Activated CD4-positive, CD25-positive, alpha-beta regulatory T cell treated with anti-CD3 and anti-CD28 coated beads, Interleukin-2, amount 50 U/mL, for 72 hours (primary cell): ENCODE measurements around the gene PCDHGA1.

Experiments used
- DNase-seq: peaks from one replicate; pipeline ENCODE4 v3.0.0; 2021

Gene PCDHGA1

DNA sequence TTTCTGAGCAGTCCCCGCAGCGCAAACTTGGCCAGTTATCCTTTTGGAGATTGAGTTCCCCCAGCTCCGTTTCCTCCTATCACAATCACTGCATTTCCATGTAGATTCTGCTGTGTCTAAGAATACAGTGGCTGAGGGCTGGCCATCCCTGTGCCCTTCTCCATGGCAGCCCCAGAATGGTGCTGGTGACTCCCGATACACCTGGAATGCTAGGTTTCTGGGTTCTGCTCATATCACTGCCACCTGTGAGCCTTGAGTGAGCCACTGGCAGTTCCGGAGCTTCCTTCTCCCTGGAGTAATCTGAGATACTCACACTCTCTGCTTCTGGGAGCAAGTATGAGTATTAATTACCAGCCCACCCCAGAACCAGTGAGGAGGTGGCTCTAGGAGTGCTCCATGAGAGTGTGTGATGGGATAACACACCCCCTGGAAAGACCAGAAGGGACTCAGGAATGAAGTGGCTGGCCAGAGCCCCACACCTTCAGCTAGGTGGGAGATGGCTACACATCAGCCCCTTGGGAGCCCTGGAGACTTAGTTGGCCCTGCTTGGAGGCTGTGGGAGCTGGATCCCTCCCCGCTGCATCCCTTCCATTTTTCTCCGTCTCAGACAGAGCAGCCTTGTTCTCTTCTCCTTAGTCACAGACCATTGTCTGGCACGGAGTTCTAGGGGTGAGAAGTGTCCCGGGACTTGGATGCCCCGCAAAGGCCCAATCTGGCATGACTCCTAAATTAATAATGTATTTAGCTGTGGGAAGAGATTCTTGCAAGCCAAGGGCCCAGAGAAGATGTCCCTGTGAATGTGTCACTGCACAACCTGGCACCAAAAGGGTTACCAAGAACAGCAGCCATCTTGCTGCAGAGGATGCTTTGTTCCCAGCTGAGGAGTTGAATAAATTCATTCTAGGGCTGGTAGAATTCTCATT, 163.4 kb downstream of the PCDHGA1 start:
- DNase-seq, result no peak

DNA sequence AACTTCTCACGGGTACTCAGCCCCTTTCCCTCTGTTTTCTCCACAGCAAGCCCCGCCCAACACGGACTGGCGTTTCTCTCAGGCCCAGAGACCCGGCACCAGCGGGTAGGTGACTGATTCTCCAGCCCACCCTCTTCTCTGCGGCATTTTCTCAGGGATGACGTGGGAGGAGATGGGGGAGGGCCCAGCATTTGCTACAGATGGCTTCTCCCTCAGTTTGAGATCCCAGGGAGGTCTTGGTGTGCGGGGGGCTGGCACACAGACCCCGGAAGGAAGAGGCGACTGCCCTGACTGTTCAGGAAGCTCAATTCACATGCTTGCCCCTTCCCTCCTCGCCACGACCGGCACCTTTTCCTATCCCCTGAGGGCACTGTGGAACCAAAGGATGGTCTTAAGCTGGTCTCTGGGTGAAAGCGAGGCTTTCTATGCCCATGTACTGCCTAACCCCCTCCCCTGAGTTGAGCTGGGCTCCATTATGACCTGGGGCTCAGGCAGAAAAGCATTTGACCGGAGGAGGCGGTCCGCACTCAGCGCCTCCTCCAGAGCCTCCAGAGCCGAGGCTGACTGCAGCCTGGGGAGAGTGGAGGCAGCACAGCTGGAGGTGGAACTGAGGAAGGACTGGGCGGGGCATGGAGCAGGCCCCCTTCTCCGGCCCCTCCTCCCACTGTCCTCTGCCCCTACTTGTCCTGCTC, 164.6 kb downstream of the PCDHGA1 start:
- no peak for DNase-seq

DNA sequence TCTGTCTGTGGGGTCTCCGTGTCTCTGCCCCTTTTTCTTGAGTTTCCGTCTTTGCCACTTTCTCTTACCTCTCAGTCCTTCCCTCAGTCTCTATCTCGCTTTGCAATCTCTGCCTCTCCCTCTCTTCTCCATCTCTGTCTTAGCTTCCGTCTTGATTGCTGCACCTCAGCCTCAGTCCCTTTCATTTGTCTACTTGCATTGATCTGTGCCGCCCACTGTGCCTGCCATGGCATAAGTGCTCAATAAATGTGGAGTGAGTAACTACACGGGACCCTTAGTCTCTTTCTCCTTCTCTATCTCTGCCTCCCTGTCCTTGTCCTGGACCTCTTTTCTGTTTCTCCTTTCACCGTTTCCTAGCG, 165.1 kb downstream of the PCDHGA1 start:
- no peak for DNase-seq

DNA sequence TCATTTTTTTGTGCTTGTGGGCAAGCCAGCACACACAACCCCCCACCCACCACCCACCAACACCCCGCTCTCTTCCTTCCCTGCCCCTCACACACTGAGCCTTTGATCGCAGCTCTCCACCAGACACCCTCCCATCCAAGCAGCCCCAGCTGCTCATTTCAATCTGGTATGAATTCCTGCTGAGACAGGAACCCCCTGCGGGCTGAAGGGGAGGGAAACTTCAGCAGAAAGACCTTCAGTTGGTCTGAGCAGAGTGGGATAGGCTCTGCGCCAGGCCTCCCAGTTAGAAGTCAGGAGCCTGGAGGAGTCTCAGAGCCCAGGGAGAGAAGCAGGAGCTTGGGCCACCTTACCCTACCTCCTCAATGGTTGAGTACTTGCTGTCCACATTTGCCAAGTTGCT, 165.7 kb downstream of the PCDHGA1 start:
- no peak for DNase-seq

DNA sequence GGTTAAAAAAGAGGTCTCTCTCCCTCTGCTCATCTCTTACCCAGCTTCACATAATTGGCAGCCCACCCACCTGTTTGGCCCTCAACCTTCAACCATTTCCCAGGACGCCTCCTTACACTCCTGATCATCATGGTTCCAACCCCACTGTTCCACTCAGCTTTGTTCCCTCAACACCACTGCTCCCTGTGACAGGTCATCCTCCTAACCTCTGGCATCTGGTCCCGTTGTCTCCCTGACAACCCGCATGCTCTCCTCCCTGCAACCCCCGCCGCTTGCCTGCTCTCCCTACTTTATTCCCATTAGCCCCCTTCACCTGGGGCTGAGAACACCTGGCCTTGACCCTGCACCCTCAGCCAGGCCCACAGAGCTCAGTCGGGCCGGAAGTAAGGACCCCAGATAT, 171.4 kb downstream of the PCDHGA1 start:
- DNase-seq, result no peak

DNA sequence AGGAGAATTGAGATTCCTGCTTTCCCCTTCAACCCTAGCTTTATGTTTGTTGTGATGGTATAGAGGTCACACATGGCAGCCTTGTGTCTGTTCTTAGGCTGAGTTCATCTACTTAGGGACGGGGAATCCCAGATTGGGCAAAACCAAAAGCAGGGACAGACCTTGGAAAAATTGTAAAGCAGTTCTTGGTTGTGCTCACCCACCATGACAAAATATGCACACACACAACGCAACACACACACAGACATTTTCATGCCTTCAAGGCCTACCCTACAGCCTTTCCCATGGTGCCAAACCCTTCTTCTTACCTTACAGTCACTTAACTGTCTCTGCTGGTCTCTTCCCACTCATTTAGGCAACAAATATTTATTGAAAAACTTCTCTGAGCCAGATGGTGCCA, 173.4 kb downstream of the PCDHGA1 start:
- no peak for DNase-seq

DNA sequence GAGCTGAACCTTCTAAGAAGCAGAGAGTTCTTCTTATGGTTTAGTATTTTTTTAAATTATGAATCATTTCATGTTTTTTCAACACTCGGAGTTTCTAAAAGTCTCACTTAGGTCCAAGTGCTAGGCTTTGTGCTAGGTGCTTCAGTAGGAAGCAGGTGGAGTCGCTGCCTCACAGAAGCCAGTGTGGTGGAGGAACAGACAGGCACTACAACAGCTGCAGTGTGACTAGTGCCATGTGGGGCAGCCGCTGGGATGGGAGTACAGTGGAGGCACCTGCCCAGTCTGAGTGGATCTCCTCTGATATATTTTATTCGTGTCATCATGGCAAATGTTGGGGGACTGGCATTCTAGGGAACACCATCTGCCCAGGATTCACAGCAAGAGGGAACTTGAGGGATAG, 173.9 kb downstream of the PCDHGA1 start:
- no peak for DNase-seq

DNA sequence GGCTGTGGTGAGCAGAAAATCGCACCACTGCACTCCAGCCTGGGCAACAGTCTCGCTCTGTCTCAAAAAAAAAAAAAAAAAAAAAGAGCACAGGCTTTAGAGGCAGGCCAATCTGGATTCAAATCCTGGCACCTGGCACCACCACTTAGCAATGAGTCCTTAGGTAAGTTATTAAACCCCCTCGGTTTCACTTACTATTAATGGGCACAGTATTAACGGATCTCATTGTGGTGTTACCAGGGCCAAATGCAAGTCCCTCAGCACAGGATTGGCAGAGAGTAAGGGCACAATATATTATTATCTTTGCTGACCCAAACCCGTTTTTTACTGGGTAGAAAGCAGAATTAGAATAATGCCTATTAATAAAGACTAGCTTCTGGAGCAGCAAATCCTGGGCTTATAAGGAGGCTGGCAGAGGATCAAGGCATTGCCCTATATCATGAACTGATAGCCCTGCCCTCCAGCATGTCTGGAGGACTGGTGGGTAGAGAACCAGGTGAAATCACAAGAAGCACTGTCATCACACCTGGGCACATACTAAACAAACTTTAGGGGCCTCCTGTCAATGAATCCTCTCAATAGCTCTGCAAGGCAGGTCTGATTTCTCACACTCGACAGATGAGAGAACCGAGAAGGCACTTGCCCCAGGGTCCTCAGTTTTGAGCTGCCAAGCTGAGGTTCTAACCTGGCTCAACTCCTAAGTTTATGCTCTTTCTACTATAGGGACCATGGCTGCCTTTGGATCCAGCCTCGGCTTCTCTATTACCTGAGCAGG, 176.3 kb downstream of the PCDHGA1 start:
- no peak for DNase-seq

DNA sequence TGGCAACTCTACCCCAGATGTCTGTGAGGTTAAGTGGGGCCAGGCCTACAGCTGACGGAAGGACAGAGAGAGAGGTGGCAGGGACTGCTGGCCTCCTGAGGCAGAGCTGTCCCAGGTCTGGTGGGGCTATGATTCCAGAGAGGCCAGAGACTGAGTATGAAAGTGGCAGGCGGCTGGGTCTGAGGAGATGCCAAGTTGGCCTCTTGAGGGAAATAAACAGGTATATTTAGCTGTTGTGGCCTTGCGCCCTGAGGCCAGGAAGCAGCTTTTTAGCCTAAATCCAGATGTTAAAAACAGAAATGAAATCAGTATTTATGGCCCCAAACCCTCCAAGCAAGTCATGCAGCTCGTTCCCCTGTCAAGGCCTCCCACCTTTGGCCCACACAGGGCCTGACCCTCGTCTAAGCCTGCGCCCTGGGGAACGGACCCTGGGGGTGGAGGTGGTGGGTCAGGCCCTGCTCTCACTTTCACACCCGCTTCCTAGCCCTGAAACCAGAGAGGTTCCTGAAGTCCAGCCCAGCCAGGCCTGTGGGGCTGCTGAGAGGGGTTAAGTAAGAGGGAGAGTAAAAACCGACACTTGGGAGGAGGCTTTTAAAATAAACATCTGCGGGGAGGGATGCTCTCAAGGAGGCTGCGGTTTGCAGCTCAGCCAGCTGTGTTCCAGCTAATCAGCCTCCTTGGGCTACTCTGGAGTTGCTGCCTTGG, 177.2 kb downstream of the PCDHGA1 start:
- DNase-seq, result no peak

DNA sequence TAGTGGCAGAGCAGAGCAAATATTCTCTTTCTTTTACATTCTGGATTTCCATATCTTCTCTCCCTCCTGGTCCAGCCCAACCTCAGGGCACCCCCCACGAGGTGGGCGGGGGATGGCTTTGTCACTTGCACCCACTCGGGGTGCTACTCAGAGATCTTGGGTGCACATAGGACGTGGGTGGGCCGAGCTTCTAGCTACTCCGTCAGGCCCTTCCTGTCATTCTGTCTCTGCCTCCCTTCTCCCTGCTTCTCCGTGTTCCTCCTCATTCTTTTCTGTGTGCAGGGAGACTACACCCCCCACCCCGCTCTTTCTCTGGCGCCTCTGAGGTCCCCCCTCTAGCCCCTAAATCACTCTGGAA, 178.1 kb downstream of the PCDHGA1 start:
- no peak for DNase-seq

DNA sequence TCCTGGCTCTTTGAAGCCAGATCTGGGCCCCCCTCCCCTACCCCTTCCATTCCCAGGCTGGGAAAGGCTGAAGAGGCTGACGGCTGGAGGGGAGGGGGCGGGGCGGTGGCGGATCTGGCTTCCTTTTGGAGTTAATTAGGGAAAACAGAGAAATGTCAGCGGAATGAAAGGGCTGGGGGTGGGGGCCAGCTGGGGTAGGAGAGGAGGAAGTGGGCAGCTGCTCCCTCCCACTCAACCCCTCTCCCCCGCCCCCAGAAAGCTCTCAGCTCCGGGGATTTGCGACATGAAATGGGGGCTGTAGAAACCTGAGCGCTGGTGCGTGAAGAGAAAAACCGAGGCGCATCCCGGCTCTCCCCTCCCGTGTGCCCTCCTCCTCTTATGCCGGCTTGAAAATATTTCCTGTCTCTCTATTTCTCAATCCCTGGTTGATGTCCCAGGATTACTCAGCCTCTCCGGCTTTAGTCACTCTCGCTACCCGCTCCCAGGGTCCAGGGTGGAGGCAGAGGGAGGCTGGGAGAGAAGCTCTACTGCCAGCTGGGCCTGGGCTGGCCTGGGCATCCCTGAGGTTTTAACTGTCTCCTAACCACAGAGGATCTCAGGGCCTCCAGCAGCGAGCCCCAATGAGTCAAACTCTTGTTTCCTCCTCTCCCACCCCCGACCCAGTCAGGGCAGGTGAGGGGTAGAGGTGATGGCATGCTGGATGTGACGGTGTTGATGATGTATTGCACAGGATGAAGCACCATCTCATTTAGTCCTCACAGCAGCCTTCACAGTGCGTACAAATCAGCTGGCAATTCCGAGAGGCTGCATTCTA, 178.7 kb downstream of the PCDHGA1 start:
- no peak for DNase-seq

DNA sequence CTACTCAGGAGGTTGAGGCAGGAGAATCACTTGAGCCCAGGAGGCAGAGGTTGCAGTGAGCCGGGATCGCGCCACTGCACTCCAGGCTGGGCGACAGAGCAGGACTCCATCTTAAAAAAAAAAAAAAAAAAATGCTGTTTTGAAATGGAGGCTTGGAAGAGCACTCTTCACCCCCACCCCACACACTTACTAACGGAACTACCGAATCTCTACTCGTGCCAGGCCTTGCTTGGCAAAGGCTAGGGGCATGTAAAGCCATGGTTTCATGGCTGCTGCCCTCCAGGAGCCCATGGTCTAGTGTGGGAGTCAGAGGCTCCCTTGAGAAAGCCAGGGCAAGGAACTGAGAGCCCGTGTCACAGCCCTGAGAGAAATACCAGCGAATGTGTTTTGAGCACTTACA, 179.8 kb downstream of the PCDHGA1 start:
- DNase-seq, result no peak

DNA sequence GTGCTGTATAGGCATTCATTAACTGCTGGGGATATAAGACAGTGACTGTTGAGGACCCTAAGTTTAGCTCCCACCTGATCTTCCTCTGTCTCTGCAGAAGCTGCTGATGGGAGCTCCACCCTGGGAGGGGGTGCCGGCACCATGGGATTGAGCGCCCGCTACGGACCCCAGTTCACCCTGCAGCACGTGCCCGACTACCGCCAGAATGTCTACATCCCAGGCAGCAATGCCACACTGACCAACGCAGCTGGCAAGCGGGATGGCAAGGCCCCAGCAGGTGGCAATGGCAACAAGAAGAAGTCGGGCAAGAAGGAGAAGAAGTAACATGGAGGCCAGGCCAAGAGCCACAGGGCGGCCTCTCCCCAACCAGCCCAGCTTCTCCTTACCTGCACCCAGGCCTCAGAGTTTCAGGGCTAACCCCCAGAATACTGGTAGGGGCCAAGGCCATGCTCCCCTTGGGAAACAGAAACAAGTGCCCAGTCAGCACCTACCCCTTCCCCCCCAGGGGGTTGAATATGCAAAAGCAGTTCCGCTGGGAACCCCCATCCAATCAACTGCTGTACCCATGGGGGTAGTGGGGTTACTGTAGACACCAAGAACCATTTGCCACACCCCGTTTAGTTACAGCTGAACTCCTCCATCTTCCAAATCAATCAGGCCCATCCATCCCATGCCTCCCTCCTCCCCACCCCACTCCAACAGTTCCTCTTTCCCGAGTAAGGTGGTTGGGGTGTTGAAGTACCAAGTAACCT, 180.7 kb downstream of the PCDHGA1 start:
- no peak for DNase-seq

DNA sequence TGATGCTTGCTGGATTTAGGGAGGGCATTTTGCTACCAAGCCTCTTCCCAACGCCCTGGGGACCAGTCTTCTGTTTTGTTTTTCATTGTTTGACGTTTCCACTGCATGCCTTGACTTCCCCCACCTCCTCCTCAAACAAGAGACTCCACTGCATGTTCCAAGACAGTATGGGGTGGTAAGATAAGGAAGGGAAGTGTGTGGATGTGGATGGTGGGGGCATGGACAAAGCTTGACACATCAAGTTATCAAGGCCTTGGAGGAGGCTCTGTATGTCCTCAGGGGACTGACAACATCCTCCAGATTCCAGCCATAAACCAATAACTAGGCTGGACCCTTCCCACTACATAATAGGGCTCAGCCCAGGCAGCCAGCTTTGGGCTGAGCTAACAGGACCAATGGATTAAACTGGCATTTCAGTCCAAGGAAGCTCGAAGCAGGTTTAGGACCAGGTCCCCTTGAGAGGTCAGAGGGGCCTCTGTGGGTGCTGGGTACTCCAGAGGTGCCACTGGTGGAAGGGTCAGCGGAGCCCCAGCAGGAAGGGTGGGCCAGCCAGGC, 181.5 kb downstream of the PCDHGA1 start:
- no peak for DNase-seq

DNA sequence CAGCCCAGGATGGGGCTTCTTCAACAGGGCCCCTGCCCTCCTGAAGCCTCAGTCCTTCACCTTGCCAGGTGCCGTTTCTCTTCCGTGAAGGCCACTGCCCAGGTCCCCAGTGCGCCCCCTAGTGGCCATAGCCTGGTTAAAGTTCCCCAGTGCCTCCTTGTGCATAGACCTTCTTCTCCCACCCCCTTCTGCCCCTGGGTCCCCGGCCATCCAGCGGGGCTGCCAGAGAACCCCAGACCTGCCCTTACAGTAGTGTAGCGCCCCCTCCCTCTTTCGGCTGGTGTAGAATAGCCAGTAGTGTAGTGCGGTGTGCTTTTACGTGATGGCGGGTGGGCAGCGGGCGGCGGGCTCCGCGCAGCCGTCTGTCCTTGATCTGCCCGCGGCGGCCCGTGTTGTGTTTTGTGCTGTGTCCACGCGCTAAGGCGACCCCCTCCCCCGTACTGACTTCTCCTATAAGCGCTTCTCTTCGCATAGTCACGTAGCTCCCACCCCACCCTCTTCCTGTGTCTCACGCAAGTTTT, 182.1 kb downstream of the PCDHGA1 start:
- DNase-seq, result peak; percentile 89

DNA sequence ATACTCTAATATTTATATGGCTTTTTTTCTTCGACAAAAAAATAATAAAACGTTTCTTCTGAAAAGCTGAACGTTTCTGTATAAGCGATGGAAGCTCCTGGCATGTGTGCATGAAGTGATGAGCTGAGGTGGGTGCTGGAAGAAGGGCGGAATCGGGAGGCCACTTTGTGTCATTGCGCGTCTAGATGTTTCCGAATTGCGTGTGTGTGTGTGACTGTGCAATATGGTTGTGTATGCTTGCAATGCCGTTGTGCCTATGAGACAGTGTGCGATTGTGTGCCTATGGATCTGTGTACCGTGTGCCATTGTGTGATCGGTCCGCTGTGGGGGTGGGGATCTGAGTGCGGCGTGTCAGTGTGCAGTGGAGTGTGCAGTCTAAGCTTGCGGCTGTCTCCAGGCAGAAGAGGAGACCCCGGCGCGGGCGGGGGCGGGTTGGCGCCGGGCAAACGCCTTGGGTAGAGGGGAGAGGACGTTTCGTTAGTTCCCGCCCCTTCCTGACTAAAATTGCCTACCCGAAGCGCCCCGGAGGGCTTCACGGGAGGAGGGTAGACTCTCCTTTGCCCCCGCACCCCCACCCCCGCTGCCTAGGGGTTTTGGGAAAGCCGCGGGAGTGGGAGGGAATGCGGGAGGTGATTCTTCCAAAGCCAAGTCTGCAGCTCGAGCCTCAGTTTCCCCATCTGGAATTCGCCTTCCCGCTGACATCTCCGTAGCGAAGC, 182.8 kb downstream of the PCDHGA1 start:
- peak; percentile 52 for DNase-seq

DNA sequence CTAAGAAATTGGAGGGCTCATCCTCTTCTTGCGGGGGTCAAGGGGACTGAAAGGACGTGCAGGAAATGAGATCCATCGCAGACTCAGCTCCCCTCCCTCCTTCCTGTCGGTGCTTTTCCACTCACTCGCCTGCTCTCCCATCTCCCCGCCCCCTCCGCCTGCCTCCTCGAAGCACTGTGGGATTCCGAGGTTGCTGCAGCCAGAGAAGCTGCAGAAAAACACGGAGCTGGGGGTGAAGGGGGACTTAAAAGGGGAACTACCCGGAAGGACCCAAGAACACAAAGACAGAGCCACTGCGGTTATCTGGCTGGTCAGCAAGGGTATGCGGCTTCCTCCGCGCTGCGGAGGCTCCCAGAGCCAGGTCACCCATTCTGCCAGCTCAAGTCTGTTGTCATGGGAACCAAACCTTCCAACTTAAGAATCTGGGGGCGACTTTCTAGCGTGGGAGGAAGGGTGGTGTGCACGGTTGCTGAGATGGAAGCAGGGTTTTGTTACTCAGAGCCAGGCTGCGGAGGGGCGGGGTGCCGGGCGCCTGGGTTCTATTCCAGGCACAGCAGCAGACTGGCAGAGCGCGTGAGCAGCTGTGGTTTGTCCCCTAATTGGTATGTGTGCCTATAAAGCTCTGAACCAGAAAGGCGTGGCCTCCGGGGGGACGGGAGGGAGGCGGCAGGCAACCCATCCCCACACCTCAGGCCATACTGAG, 183.5 kb downstream of the PCDHGA1 start:
- DNase-seq, result peak; percentile 52

DNA sequence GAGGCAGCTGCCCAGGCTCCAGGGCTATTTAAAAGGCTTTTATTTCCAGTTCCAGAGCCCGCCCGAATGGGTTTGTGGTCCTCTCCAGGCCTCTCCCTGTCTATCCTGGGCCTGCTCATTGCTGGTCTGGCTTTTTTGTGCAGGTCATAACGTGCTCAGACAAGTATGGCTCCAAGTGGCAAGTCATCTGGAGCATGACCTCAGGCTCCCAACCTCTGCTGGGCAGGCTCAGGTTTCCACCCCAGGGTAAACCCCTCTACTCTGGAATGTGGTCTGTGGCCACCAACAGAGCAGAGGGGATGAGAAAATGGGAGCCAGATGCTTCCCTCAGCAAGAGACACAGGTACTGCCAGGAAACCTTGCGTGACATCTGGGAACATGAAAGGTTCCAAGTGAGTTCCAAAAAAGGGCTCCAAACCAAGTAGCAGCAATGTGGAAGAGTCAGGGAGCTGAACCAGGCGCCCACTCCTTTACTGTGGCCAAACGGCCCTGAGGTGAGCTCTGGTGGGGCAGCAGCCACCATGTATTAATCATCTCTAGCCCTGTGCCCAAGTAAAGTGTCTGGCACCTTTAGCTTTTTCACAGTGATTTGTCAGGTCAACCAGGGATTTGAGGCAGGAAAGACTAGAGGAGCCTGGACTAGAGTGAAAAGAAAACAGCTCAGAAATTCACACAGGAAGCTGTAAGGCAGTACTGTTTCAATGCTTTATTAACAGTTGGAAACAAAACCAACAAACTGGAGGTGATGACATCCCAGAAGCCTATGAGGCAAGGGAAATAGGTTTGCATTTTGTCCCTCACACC, 184.2 kb downstream of the PCDHGA1 start:
- DNase-seq, result no peak

DNA sequence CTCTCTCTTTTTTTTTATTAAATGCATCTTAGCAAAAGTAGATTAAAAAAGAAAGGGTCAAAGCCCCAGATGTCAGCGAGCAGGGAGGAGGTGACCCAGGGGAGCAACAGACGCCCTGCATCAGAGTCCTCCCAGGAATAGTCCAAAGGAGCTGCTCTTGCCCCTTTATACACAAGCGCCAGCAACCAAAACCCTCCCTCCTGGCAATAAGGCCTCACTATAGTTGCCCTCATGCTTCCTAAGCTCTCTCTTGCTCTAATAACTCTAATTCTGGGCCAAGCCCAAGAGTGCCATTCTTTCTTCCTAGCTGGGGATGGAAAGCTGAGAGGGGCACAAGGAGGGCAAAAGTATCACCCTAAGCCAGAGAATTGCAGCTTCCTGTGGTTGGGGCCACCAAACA, 184.8 kb downstream of the PCDHGA1 start:
- DNase-seq, result no peak
